ENCODE measurements around the gene FGD4.

Gene FGD4

DNA sequence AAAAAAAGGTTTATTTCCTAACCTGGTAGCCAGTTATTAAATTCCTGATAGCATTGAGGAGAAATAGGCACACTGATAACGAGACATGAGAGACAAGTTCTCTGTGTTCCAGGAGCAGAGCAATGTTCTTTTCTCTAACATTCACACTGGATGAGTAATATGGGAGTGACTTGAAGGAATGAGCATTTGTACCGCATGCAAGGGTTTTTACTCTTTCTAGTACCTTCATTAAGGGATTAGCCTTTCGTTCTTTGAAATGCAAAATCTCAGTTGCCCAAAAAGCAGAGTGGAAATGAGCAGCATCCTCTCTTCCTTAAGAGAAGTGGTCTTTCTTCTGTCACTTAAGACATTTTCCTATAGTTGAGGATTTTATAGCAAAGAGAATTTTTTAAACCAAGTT lies 54.7 kb downstream of the FGD4 start:
- Histone ChIP-seq H3K9me3 (no peaks in the 10 kb centered on the region), H3K27me3 (ENCODE audit: low read depth) (no peaks in the 10 kb centered on the region), H3K4me3 (no peak overlapping the region), H3K4me1 (peaks cover 32% of the 10 kb centered on the region), H3K36me3 (replicated peaks) (no peaks in the 10 kb centered on the region)
- DNase-seq (ENCODE audit: low spot score in 2 of 2), result peak; percentile 41 to 98
- in situ Hi-C loops (cut with MboI; ENCODE audit: low sequenced_read_pairs), result loop anchor here (10.0 kb wide), 1 partner anchor 201 kb away; no protein-coding TSS in a partner anchor

- H3K4me1 ChIP-seq, result peaks cover 32% of the 10 kb centered on the region
- H3K4me3 ChIP-seq, result no peak overlapping the region
- H3K27me3 ChIP-seq (ENCODE audit: low read depth), result no peaks in the 10 kb centered on the region
- no peaks in the 10 kb centered on the region for H3K36me3 ChIP-seq (replicated peaks)
- in situ Hi-C loops (cut with MboI; ENCODE audit: low sequenced_read_pairs), result loop anchor here (10.0 kb wide), 1 partner anchor 200 kb away; no protein-coding TSS in a partner anchor
- peak; percentile 58 to 98 for DNase-seq (ENCODE audit: low spot score in 2 of 2)
- H3K9me3 ChIP-seq, result no peaks in the 10 kb centered on the region
Observed at GRCh38 chr12:32454866-32455265, 55.5 kb downstream of the FGD4 start.

GRCh38 chr12:32455607-32456071 lies 56.3 kb downstream of the FGD4 start:
- no peaks in the 10 kb centered on the region for H3K36me3 ChIP-seq (replicated peaks)
- in situ Hi-C loops (cut with MboI; ENCODE audit: low sequenced_read_pairs), result loop anchor here (10.0 kb wide), 1 partner anchor 199 kb away; no protein-coding TSS in a partner anchor
- H3K27me3 ChIP-seq (ENCODE audit: low read depth), result no peaks in the 10 kb centered on the region
- H3K9me3 ChIP-seq, result no peaks in the 10 kb centered on the region
- H3K4me1 ChIP-seq, result peaks cover 32% of the 10 kb centered on the region
- no peak overlapping the region for H3K4me3 ChIP-seq
- DNase-seq (ENCODE audit: low spot score in 2 of 2), result peak; percentile 16 to 60

GRCh38 chr12:32457251-32458025 lies 58.1 kb downstream of the FGD4 start:
- Histone ChIP-seq H3K4me3 (no peak overlapping the region), H3K4me1 (peaks cover 32% of the 10 kb centered on the region), H3K9me3 (no peaks in the 10 kb centered on the region), H3K27me3 (ENCODE audit: low read depth) (no peaks in the 10 kb centered on the region), H3K36me3 (replicated peaks) (no peaks in the 10 kb centered on the region)
- in situ Hi-C loops (cut with MboI; ENCODE audit: low sequenced_read_pairs), result loop anchor here (10.0 kb wide), 1 partner anchor 197 kb away; no protein-coding TSS in a partner anchor
- no peak for DNase-seq (ENCODE audit: low spot score in 2 of 2)

- in situ Hi-C loops (cut with MboI; ENCODE audit: low sequenced_read_pairs), result no loop called here
- Histone ChIP-seq H3K4me1 (peaks cover 15% of the 10 kb centered on the region), H3K4me3 (no peak overlapping the region), H3K9me3 (no peaks in the 10 kb centered on the region), H3K36me3 (replicated peaks) (no peaks in the 10 kb centered on the region), H3K27me3 (ENCODE audit: low read depth) (no peaks in the 10 kb centered on the region)
- DNase-seq (ENCODE audit: low spot score in 2 of 2), result no peak
Observed at GRCh38 chr12:32460638-32461037, 61.3 kb downstream of the FGD4 start.

DNA sequence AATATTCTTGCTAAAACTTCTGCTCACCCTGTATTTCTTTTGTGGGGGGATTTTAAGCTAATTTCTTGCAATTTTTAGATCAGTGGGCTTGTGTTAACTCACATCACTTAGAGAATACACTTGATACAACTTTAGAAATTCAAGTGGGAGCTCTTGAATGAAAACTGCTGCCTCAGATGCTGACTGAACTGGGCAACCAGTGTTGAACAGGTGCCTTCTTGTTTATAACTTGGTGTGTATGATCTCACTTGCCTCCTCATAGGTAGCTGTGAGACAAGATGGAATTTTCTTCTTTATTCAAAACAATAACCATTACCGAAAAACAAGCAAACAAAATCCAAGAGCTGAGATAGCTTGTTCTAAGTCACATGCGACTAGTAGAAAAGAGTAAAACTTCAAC lies 63.5 kb downstream of the FGD4 start:
- H3K27me3 ChIP-seq (ENCODE audit: low read depth), result no peaks in the 10 kb centered on the region
- no peaks in the 10 kb centered on the region for H3K4me1 ChIP-seq
- no peaks in the 10 kb centered on the region for H3K9me3 ChIP-seq
- H3K36me3 ChIP-seq (replicated peaks), result no peaks in the 10 kb centered on the region
- DNase-seq (ENCODE audit: low spot score in 2 of 2), result no peak
- H3K4me3 ChIP-seq, result no peak overlapping the region
- in situ Hi-C loops (cut with MboI; ENCODE audit: low sequenced_read_pairs), result no loop called here

DNA sequence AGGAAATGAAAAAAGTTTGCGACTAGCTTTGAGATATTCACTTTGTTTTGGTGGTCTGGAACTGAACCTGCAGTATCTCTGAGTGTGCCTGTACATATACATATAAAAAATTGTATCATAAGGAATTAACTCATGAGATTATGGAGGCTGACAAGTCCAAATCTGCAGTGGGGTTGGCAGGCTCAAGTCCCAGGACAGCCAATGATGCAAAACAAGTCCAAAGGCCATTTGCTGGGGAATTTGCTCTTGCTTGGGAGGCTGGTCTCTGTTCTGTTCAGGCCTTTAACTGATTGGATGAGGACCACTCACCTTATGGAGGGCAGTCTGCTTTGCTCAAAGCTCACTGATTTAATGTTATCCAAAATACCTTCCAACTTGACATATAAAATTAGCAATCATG lies 66.8 kb downstream of the FGD4 start:
- Histone ChIP-seq H3K36me3 (replicated peaks) (no peaks in the 10 kb centered on the region), H3K27me3 (ENCODE audit: low read depth) (no peaks in the 10 kb centered on the region), H3K9me3 (no peaks in the 10 kb centered on the region), H3K4me3 (no peak overlapping the region), H3K4me1 (no peaks in the 10 kb centered on the region)
- no peak for DNase-seq (ENCODE audit: low spot score in 2 of 2)
- in situ Hi-C loops (cut with MboI; ENCODE audit: low sequenced_read_pairs), result no loop called here

GRCh38 chr12:32466986-32467711 lies 67.8 kb downstream of the FGD4 start:
- no peak for DNase-seq (ENCODE audit: low spot score in 2 of 2)
- no peaks in the 10 kb centered on the region for H3K27me3 ChIP-seq (ENCODE audit: low read depth)
- H3K4me3 ChIP-seq, result no peak overlapping the region
- in situ Hi-C loops (cut with MboI; ENCODE audit: low sequenced_read_pairs), result no loop called here
- no peaks in the 10 kb centered on the region for H3K36me3 ChIP-seq (replicated peaks)
- H3K9me3 ChIP-seq, result no peaks in the 10 kb centered on the region
- H3K4me1 ChIP-seq, result no peaks in the 10 kb centered on the region

- no peaks in the 10 kb centered on the region for H3K9me3 ChIP-seq
- no peak for DNase-seq (ENCODE audit: low spot score in 2 of 2)
- H3K36me3 ChIP-seq (replicated peaks), result no peaks in the 10 kb centered on the region
- no peak overlapping the region for H3K4me3 ChIP-seq
- H3K4me1 ChIP-seq, result no peaks in the 10 kb centered on the region
- in situ Hi-C loops (cut with MboI; ENCODE audit: low sequenced_read_pairs), result no loop called here
- no peaks in the 10 kb centered on the region for H3K27me3 ChIP-seq (ENCODE audit: low read depth)
Observed at GRCh38 chr12:32467959-32468863, 68.9 kb downstream of the FGD4 start.

DNA sequence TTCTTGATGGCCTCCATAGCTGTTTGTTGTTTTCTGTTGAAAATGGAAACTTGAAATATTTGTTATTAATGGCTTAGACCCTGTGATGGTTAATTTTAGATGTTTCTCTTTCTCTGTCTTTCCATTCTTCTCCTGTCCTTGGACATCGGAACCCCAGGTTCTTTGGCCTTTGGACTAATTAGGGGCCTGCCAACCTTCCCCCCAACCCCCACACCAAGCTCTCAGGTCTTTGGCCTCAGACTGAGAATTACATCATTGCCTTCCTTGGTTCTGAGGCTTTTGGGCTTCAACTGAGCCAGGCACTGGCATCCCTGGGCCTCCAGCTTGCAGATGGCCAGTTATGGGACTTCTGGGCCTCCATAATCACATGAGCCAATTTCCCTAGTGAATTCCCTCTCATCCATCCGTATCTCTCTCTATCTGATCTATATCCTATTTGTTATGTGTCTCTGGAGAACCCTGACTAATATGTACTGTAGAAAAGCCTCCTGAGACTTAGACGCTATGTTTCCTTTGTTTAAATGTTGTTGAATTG lies 71.6 kb downstream of the FGD4 start:
- in situ Hi-C loops (cut with MboI; ENCODE audit: low sequenced_read_pairs), result no loop called here
- H3K9me3 ChIP-seq, result no peaks in the 10 kb centered on the region
- H3K4me3 ChIP-seq, result no peak overlapping the region
- no peaks in the 10 kb centered on the region for H3K4me1 ChIP-seq
- H3K27me3 ChIP-seq (ENCODE audit: low read depth), result no peaks in the 10 kb centered on the region
- H3K36me3 ChIP-seq (replicated peaks), result no peaks in the 10 kb centered on the region
- no peak for DNase-seq (ENCODE audit: low spot score in 2 of 2)

DNA sequence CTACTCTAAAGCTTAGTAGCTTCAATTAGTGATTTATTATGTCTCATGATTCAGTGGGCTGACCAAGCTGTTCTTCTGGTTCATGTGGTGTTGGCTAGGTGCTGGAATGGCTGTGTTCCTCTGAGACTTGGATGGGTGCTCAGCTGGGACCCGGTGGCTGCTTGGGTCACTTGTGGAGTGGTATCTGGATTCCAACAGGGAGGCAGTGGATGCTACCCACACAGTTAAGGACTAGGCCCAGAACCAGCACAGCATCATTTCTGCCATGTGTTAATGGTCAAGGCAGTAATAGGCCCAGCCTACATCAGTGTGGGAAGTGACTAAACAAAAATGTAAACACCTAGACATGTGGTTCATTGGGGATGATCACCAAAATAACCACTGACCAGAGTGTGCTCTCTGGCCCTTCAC lies 72.2 kb downstream of the FGD4 start:
- Histone ChIP-seq H3K4me1 (no peaks in the 10 kb centered on the region), H3K36me3 (replicated peaks) (no peaks in the 10 kb centered on the region), H3K4me3 (no peak overlapping the region), H3K9me3 (no peaks in the 10 kb centered on the region), H3K27me3 (ENCODE audit: low read depth) (no peaks in the 10 kb centered on the region)
- in situ Hi-C loops (cut with MboI; ENCODE audit: low sequenced_read_pairs), result no loop called here
- DNase-seq (ENCODE audit: low spot score in 2 of 2), result no peak

GRCh38 chr12:32475724-32476123 lies 76.4 kb downstream of the FGD4 start:
- Histone ChIP-seq H3K9me3 (no peaks in the 10 kb centered on the region), H3K36me3 (replicated peaks) (no peaks in the 10 kb centered on the region), H3K4me3 (no peak overlapping the region), H3K4me1 (no peaks in the 10 kb centered on the region), H3K27me3 (ENCODE audit: low read depth) (no peaks in the 10 kb centered on the region)
- no peak for DNase-seq (ENCODE audit: low spot score in 2 of 2)
- in situ Hi-C loops (cut with MboI; ENCODE audit: low sequenced_read_pairs), result no loop called here

DNA sequence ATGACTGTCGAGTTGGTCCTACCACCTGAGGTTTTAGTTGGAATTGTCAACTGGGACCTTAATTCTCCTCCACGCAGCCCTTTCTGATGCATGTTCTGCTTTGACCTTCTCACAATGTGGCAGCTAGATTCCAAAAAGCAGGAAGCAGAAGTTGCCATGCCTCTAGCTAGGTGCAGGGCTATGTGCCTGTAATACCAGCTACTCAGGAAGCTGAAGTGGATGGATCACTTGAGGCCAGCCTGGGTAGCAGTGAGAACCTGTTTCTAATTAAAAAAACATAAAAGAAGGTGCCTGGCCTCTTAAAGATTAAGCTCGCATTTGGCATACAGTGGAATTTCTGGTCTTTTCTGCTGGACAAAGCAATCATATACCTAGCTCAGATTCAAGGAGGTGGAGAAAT lies 77.1 kb downstream of the FGD4 start:
- Histone ChIP-seq H3K4me1 (no peaks in the 10 kb centered on the region), H3K9me3 (no peaks in the 10 kb centered on the region), H3K27me3 (ENCODE audit: low read depth) (no peaks in the 10 kb centered on the region), H3K4me3 (no peak overlapping the region), H3K36me3 (replicated peaks) (no peaks in the 10 kb centered on the region)
- in situ Hi-C loops (cut with MboI; ENCODE audit: low sequenced_read_pairs), result no loop called here
- DNase-seq (ENCODE audit: low spot score in 2 of 2), result no peak
